WTC11 (cell line): ENCODE measurements around the gene ITGA2.

Source experiments
- E2F5 ChIP-seq: sonication (generic); formaldehyde crosslinking; IDR thresholded peaks from 2 replicates; pipeline ENCODE4 v1.8.1; 2022; ENCODE audit warnings: mild to moderate bottlenecking, moderate library complexity, missing genetic modification reagents
- FOXJ3 ChIP-seq: sonication (generic); formaldehyde crosslinking; IDR thresholded peaks from 2 replicates; pipeline ENCODE4 v1.9.0; 2021; ENCODE audit warnings: missing genetic modification reagents, mild to moderate bottlenecking, borderline replicate concordance
- JUN ChIP-seq: sonication (generic); formaldehyde crosslinking; IDR thresholded peaks from 2 replicates; pipeline ENCODE4 v1.8.0; 2023; ENCODE audit warnings: mild to moderate bottlenecking, missing genetic modification reagents
- SMAD3 ChIP-seq: sonication (generic); formaldehyde crosslinking; IDR thresholded peaks from 2 replicates; pipeline ENCODE4 v1.8.0; 2022; ENCODE audit warnings: missing genetic modification reagents, mild to moderate bottlenecking, borderline replicate concordance
- SMAD4 ChIP-seq: sonication (generic); formaldehyde crosslinking; IDR thresholded peaks from 2 replicates; pipeline ENCODE4 v1.8.0; 2022; ENCODE audit warnings: mild to moderate bottlenecking, missing genetic modification reagents
- ZNF121 ChIP-seq: sonication (generic); formaldehyde crosslinking; IDR thresholded peaks from 2 replicates; pipeline ENCODE4 v1.8.0; 2023; ENCODE audit warnings: missing genetic modification reagents
- TF ChIP-seq, protein P1 (sequence below): fragments of 200-600 bp; IDR thresholded peaks from 2 replicates; pipeline ENCODE4 v1.8.0; 2022; ENCODE audit warnings: antibody characterized with exemption
- TF ChIP-seq, protein P2 (sequence below): sonication (generic); formaldehyde crosslinking; IDR thresholded peaks from 2 replicates; pipeline ENCODE4 v1.8.0; 2022; ENCODE audit warnings: mild to moderate bottlenecking, missing genetic modification reagents

DNA sequence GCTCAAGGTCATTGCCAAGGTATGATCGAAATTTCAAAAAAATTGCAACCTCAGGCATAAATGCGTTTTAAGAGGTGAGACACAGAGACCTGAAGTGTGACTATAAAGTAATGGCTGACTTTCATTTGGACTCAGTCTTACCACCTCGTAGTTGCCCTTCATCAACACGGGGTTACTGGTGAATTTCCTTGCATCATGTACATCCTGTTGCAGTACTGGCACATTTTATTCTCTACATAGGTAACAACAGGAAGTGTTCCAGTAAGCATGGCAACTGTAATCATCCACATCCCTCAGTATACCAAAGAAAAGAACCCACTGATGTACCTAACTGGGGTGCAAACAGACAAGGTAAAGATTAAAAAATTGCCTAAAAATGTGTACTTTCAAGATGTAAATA, 91.1 kb downstream of the ITGA2 start:
- TF ChIP-seq, protein P1, sequence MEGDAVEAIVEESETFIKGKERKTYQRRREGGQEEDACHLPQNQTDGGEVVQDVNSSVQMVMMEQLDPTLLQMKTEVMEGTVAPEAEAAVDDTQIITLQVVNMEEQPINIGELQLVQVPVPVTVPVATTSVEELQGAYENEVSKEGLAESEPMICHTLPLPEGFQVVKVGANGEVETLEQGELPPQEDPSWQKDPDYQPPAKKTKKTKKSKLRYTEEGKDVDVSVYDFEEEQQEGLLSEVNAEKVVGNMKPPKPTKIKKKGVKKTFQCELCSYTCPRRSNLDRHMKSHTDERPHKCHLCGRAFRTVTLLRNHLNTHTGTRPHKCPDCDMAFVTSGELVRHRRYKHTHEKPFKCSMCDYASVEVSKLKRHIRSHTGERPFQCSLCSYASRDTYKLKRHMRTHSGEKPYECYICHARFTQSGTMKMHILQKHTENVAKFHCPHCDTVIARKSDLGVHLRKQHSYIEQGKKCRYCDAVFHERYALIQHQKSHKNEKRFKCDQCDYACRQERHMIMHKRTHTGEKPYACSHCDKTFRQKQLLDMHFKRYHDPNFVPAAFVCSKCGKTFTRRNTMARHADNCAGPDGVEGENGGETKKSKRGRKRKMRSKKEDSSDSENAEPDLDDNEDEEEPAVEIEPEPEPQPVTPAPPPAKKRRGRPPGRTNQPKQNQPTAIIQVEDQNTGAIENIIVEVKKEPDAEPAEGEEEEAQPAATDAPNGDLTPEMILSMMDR = no peak
- TF ChIP-seq SMAD3 (CRISPR knock-in tag) (no peak), FOXJ3 (CRISPR knock-in tag) (no peak), SMAD4 (CRISPR knock-in tag) (no peak), JUN (CRISPR knock-in tag) (no peak), E2F5 (CRISPR knock-in tag) (no peak), ZNF121 (CRISPR knock-in tag) (no peak)
- TF ChIP-seq, protein P2, sequence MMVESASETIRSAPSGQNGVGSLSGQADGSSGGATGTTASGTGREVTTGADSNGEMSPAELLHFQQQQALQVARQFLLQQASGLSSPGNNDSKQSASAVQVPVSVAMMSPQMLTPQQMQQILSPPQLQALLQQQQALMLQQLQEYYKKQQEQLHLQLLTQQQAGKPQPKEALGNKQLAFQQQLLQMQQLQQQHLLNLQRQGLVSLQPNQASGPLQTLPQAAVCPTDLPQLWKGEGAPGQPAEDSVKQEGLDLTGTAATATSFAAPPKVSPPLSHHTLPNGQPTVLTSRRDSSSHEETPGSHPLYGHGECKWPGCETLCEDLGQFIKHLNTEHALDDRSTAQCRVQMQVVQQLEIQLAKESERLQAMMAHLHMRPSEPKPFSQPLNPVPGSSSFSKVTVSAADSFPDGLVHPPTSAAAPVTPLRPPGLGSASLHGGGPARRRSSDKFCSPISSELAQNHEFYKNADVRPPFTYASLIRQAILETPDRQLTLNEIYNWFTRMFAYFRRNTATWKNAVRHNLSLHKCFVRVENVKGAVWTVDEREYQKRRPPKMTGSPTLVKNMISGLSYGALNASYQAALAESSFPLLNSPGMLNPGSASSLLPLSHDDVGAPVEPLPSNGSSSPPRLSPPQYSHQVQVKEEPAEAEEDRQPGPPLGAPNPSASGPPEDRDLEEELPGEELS (CRISPR knock-in tag) = no peak
